HG03575 (cell line): ENCODE data around the gene DRD5.
"Not testable (repeated sequence)": the region's sequence is repeated elsewhere in the genome, so short reads cannot be mapped to it uniquely, and the experiment has no call there.

ENCODE experiments used
- ATAC-seq: cut with Tn5 transposase; IDR thresholded peaks from one replicate; pipeline ENCODE4 v1.9.1; 2021; ENCODE audit not compliant: unreplicated experiment, insufficient number of reproducible peaks, low FRiP score; ENCODE audit errors: extremely low read depth

The DRD5 gene

GRCh38 chr4:9781343-9782135 lies at the start of gene DRD5:
Gene DRD5 (plus strand): TSS chr4:9781634. CDS start chr4:9782030, 396 bp downstream.
- ATAC-seq = no peak

- not testable (repeated sequence) for ATAC-seq
These were observed 49.2 kb upstream of the DRD5 start for GRCh38 chr4:9732256-9732655.

- ATAC-seq = no peak
These were observed 45.9 kb upstream of the DRD5 start for GRCh38 chr4:9735515-9735914.

- not testable (repeated sequence) for ATAC-seq
These were observed 44.2 kb upstream of the DRD5 start for GRCh38 chr4:9737280-9737679.

- not testable (repeated sequence) for ATAC-seq
These were observed 37.6 kb upstream of the DRD5 start for GRCh38 chr4:9743789-9744188.

GRCh38 chr4:9745782-9746181 lies 35.7 kb upstream of the DRD5 start:
- no peak for ATAC-seq

GRCh38 chr4:9758641-9759317 lies 22.7 kb upstream of the DRD5 start:
- no peak for ATAC-seq

GRCh38 chr4:9762823-9763475 lies 18.5 kb upstream of the DRD5 start:
- no peak for ATAC-seq

GRCh38 chr4:9764155-9764696 lies 17.2 kb upstream of the DRD5 start:
- ATAC-seq = no peak

- no peak for ATAC-seq
These were observed 16.3 kb upstream of the DRD5 start for GRCh38 chr4:9765091-9765490.

GRCh38 chr4:9769321-9769720 lies 12.1 kb upstream of the DRD5 start:
- no peak for ATAC-seq

GRCh38 chr4:9771034-9771433 lies 10.4 kb upstream of the DRD5 start:
- ATAC-seq = no peak

- ATAC-seq = no peak
These were observed 8.0 kb upstream of the DRD5 start for GRCh38 chr4:9773471-9773870.

- ATAC-seq = no peak
These were observed 652 bp downstream of the DRD5 start for GRCh38 chr4:9782136-9782436.

GRCh38 chr4:9785891-9786290 lies 4.5 kb downstream of the DRD5 start:
- not testable (repeated sequence) for ATAC-seq

- ATAC-seq = no peak
These were observed 10.9 kb downstream of the DRD5 start for GRCh38 chr4:9792381-9792780.

GRCh38 chr4:9796641-9797040 lies 15.2 kb downstream of the DRD5 start:
- not testable (repeated sequence) for ATAC-seq

- no peak for ATAC-seq
These were observed 19.4 kb downstream of the DRD5 start for GRCh38 chr4:9800848-9801247.

- no peak for ATAC-seq
These were observed 23.5 kb downstream of the DRD5 start for GRCh38 chr4:9804918-9805317.

- no peak for ATAC-seq
These were observed 26.6 kb downstream of the DRD5 start for GRCh38 chr4:9808077-9808476.
